Thymus (tissue), 14 donors: ENCODE results near the gene TPTE2. TPM values are rescaled to one million over a fixed set of nuclear protein-coding genes. Genes with fewer than 3 reads are reported as not detected.
"Not testable (repeated sequence)": the region's sequence is repeated elsewhere in the genome, so short reads cannot be mapped to it uniquely, and the experiment has no call there.

ENCODE experiments used
- DNase-seq, 9 donors: peaks; one replicate each; pipeline ENCODE4 v3.0.0-alpha.2; 2013; ENCODE audit warnings: low spot score in 9 of 9, low read depth in 6 of 9, missing footprints in 1 of 9
- H3K27ac ChIP-seq, 2 donors: one replicate each; pipeline ENCODE4 v1.5.1; 2013; ENCODE audit warnings: control low read depth in 1 of 2, low read depth in 1 of 2, low read length in 1 of 2, mild to moderate bottlenecking in 1 of 2, moderate library complexity in 1 of 2
- H3K27me3 ChIP-seq, 2 donors: one replicate each; pipeline ENCODE4 v1.5.1; 2013; ENCODE audit warnings: low read length in 1 of 2; ENCODE audit not compliant: control insufficient read depth in 2 of 2, insufficient read depth in 1 of 2
- H3K36me3 ChIP-seq, 2 donors: one replicate each; pipeline ENCODE4 v1.5.1; 2013; ENCODE audit warnings: low read length in 1 of 2, mild to moderate bottlenecking in 1 of 2, moderate library complexity in 1 of 2; ENCODE audit not compliant: control insufficient read depth in 2 of 2, insufficient read depth in 2 of 2
- H3K4me1 ChIP-seq, 2 donors: one replicate each; pipeline ENCODE4 v1.5.1; 2013; ENCODE audit warnings: low read length in 2 of 2; ENCODE audit not compliant: control insufficient read depth in 2 of 2, insufficient read depth in 2 of 2
- H3K4me3 ChIP-seq, 2 donors: one replicate each; pipeline ENCODE4 v1.5.1; 2013; ENCODE audit warnings: low read length in 2 of 2, control low read depth in 1 of 2, mild to moderate bottlenecking in 1 of 2
- H3K9me3 ChIP-seq, 2 donors: one replicate each; pipeline ENCODE4 v1.5.1; 2013; ENCODE audit warnings: low read length in 1 of 2, mild to moderate bottlenecking in 1 of 2; ENCODE audit not compliant: control insufficient read depth in 2 of 2, insufficient read depth in 1 of 2
- WGBS: extraction: QIAGEN DNeasy Blood & Tissue Kit; methylation state at CpG from one replicate; pipeline ENCODE4 v1.1.7; 2013; 5-methylcytosine and 5-hydroxymethylcytosine counted together
- long read RNA-seq, 10 donors: transcript quantifications; one replicate each; lab custom pipeline, GENCODE V29; 2026
- polyA plus RNA-seq: library from polyadenylated mRNA; stranded (reverse); fragments of 200-250 nt; gene quantifications from one replicate; pipeline ENCODE4 v1.2.3, GENCODE V29; 2013
- total RNA-seq: library from RNA; stranded (reverse); fragments of 120-200 nt; gene quantifications from one replicate; pipeline ENCODE4 v1.2.4, GENCODE V29; 2013
- donor health status: healthy.

TPTE2 gene
- total RNA-seq (0.05 TPM), polyA plus RNA-seq (0.34 TPM)
- long read RNA-seq, donor 1, result 0 reads
- long read RNA-seq, donor 2, result 0 reads
- long read RNA-seq, donor 3, result 0 reads
- long read RNA-seq, donor 4, result 0 reads
- long read RNA-seq, donor 5, result 0 reads
- long read RNA-seq, donor 6, result 0 reads
- long read RNA-seq, donor 7, result 0 reads
- long read RNA-seq, donor 8, result 0 reads
- long read RNA-seq, donor 9, result 0 reads
- long read RNA-seq, donor 10, result 0 reads

GRCh38 chr13:19561127-19561582 is at the start of gene TPTE2:
Gene TPTE2, minus strand, starts transcription at chr13:19561532. Its CDS starts 58,298 bp downstream, at chr13:19503234.
- H3K27me3 ChIP-seq, H3K9me3 ChIP-seq, DNase-seq, H3K36me3 ChIP-seq, H3K4me3 ChIP-seq, H3K4me1 ChIP-seq, H3K27ac ChIP-seq: not testable (repeated sequence)
- 90% methylated on average over 32 of the region's 32 CpGs for WGBS

GRCh38 chr13:19607523-19608078 is 46.3 kb upstream of the TPTE2 start:
- H3K4me1 ChIP-seq, result no peaks in the 10 kb centered on the region
- no peak overlapping the region for H3K27ac ChIP-seq
- peaks cover 8 to 9% of the 10 kb centered on the region in 2 donors for H3K27me3 ChIP-seq
- 97% methylated on average over 10 of the region's 10 CpGs for WGBS
- H3K4me3 ChIP-seq, result no peak overlapping the region
- peaks cover 0 to 1% of the 10 kb centered on the region in 2 donors for H3K9me3 ChIP-seq
- no peak for DNase-seq
- no peaks in the 10 kb centered on the region for H3K36me3 ChIP-seq

- H3K27me3 ChIP-seq, result peaks cover 14 to 16% of the 10 kb centered on the region in 2 donors
- no peaks in the 10 kb centered on the region for H3K36me3 ChIP-seq
- H3K4me1 ChIP-seq, result peaks cover 0 to 7% of the 10 kb centered on the region in 2 donors
- no peak overlapping the region for H3K4me3 ChIP-seq
- H3K27ac ChIP-seq, result no peak overlapping the region
- peaks cover 0 to 1% of the 10 kb centered on the region in 2 donors for H3K9me3 ChIP-seq
- DNase-seq, result no peak
- 95% methylated on average over 2 of the region's 2 CpGs for WGBS
These were observed 45.4 kb upstream of the TPTE2 start for GRCh38 chr13:19606737-19607136.

- Histone ChIP-seq H3K27me3 (peaks cover 18 to 21% of the 10 kb centered on the region in 2 donors), H3K9me3 (peaks cover 0 to 1% of the 10 kb centered on the region in 2 donors), H3K27ac (no peak overlapping the region), H3K36me3 (no peaks in the 10 kb centered on the region), H3K4me1 (peaks cover 0 to 9% of the 10 kb centered on the region in 2 donors), H3K4me3 (no peak overlapping the region)
- DNase-seq, result no peak
These were observed 44.8 kb upstream of the TPTE2 start for GRCh38 chr13:19606152-19606551.

- Histone ChIP-seq H3K36me3 (no peaks in the 10 kb centered on the region), H3K27ac (no peak overlapping the region), H3K9me3 (peaks cover 0 to 1% of the 10 kb centered on the region in 2 donors), H3K4me1 (peaks cover 0 to 9% of the 10 kb centered on the region in 2 donors), H3K27me3 (peaks cover 18 to 23% of the 10 kb centered on the region in 2 donors), H3K4me3 (no peak overlapping the region)
- no peak for DNase-seq
- WGBS, result 85% methylated on average over 7 of the region's 7 CpGs
These were observed 44.0 kb upstream of the TPTE2 start for GRCh38 chr13:19605161-19605955.

- no peak for DNase-seq
- Histone ChIP-seq H3K4me1 (peaks cover 0 to 9% of the 10 kb centered on the region in 2 donors), H3K27me3 (peaks cover 18 to 23% of the 10 kb centered on the region in 2 donors), H3K36me3 (no peaks in the 10 kb centered on the region), H3K4me3 (no peak overlapping the region), H3K9me3 (peaks cover 0 to 1% of the 10 kb centered on the region in 2 donors), H3K27ac (no peak overlapping the region)
- WGBS, result 89% methylated on average over 6 of the region's 6 CpGs
These were observed 43.0 kb upstream of the TPTE2 start for GRCh38 chr13:19604306-19604705.

GRCh38 chr13:19601749-19602725 is 40.7 kb upstream of the TPTE2 start:
- peaks cover 18 to 23% of the 10 kb centered on the region in 2 donors for H3K27me3 ChIP-seq
- peaks cover 0 to 9% of the 10 kb centered on the region in 2 donors for H3K4me1 ChIP-seq
- peak in 4 of 9 donors; percentile 3 to 35 (median 35) for DNase-seq
- WGBS, result 3% methylated on average over 108 of the region's 108 CpGs
- peaks cover 0 to 1% of the 10 kb centered on the region in 2 donors for H3K9me3 ChIP-seq
- H3K27ac ChIP-seq, result no peak overlapping the region
- peak overlapping the region; percentile 27 to 52 for H3K4me3 ChIP-seq
- H3K36me3 ChIP-seq, result no peaks in the 10 kb centered on the region

GRCh38 chr13:19597523-19597922 is 36.2 kb upstream of the TPTE2 start:
- Histone ChIP-seq H3K9me3 (no peaks in the 10 kb centered on the region), H3K4me1 (peaks cover 0 to 8% of the 10 kb centered on the region in 2 donors), H3K27me3 (peaks cover 8 to 14% of the 10 kb centered on the region in 2 donors), H3K36me3 (no peaks in the 10 kb centered on the region), H3K4me3 (no peak overlapping the region), H3K27ac (no peak overlapping the region)
- DNase-seq, result no peak
- WGBS, result 94% methylated on average over 5 of the region's 5 CpGs
